ENCODE measurements around the gene ARHGAP40. TPM values are rescaled to one million over a fixed set of nuclear protein-coding genes. Genes with fewer than 3 reads are reported as not detected.

ARHGAP40 gene
- total RNA-seq, 2 donors from 2014 or later, result not detected

DNA sequence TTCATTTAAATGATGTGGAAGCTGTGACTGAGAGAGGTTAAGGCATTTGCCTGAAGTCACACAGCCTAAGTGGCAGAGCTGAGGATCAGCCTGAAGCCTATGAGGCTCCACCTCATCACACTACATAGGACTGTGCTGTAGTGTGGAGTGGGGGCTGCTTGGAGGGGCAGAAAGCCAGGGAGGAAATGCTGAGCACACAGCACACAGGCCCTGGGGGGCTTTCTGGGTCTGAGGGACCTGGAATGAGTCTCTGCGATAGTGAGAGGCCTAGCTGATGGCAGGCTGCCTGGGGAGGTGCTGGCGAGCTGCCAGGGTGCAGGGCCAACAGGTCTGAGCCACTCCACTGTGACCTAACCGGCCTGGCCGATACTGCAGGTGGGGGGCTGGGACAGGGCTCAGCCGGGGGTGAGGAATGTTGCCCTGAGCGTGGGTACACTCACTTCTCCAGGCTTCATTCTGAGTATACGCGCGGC lies 2.2 kb upstream of the ARHGAP40 start:
- H3K27ac ChIP-seq, result no peak overlapping the region

DNA sequence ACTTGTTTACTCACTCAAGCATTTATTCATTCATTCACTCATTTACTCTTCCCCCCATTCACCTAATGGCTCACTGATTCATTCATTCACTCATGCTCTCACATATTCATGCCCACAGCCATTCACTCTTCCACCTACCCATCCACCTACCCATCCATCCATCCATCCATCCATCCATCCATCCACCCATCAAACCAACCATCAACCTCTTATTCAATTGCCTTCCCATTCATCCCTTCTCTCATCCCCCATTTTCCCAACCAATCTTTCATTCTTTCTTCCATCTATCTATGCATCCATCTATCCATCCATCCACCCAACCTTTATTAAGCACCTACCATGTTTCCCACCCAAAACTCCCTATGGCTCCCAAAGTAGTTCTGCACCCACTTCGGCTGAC lies 1.6 kb upstream of the ARHGAP40 start:
- no peaks in the 10 kb centered on the region for H3K4me1 ChIP-seq
- H3K27me3 ChIP-seq, result peaks cover 21% of the 10 kb centered on the region
- no peak for DNase-seq
- no peak overlapping the region for H3K27ac ChIP-seq
- H3K9me3 ChIP-seq, result no peaks in the 10 kb centered on the region
- no peak overlapping the region for H3K4me3 ChIP-seq
- intact Hi-C loops (cut with DNase I), result no loop called here
- no peaks in the 10 kb centered on the region for H3K36me3 ChIP-seq
- no peak for TF ChIP-seq CTCF (IDR thresholded peaks at IDR 0.05)
- H3K9ac ChIP-seq (ENCODE audit: low read depth in 2 of 2, low read length in 2 of 2), result no peak overlapping the region

More for the DNA sequence above, 2.2 kb upstream of the ARHGAP40 start:
- intact Hi-C loops (cut with DNase I), result no loop called here
- TF ChIP-seq CTCF (IDR thresholded peaks at IDR 0.05), result no peak
- Histone ChIP-seq H3K4me3 (no peak overlapping the region), H3K27me3 (peaks cover 21% of the 10 kb centered on the region), H3K36me3 (no peaks in the 10 kb centered on the region), H3K9me3 (no peaks in the 10 kb centered on the region), H3K4me1 (no peaks in the 10 kb centered on the region), H3K9ac (ENCODE audit: low read depth in 2 of 2, low read length in 2 of 2) (no peak overlapping the region)
- no peak for DNase-seq

GRCh38 chr20:38602185-38602581 lies 574 bp downstream of the ARHGAP40 start:
- Histone ChIP-seq H3K4me3 (no peak overlapping the region), H3K27me3 (peaks cover 21% of the 10 kb centered on the region), H3K36me3 (no peaks in the 10 kb centered on the region), H3K9ac (ENCODE audit: low read depth in 2 of 2, low read length in 2 of 2) (no peak overlapping the region), H3K9me3 (no peaks in the 10 kb centered on the region), H3K27ac (no peak overlapping the region), H3K4me1 (no peaks in the 10 kb centered on the region)
- DNase-seq, result no peak
- intact Hi-C loops (cut with DNase I), result no loop called here
- no peak for TF ChIP-seq CTCF (IDR thresholded peaks at IDR 0.05)

DNA sequence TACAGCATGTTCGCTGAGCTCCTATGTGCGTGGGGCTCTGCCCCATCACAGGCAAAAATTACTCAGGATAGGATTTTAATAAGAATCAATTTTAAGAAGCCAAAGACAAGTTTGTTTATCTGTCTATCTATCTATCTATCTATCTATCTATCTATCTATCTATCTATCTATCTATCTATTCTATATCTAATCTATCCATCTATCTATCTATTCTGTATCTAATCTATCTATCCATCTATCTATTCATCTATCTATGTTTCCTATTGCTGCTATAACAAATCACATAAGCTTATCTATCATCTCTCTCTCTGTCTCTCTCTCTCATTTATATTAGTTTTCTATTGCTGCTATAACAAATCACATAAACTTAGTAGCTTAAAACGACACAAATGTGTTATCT lies 1.7 kb downstream of the ARHGAP40 start:
- Histone ChIP-seq H3K4me1 (no peaks in the 10 kb centered on the region), H3K36me3 (no peaks in the 10 kb centered on the region), H3K27ac (no peak overlapping the region), H3K9ac (ENCODE audit: low read depth in 2 of 2, low read length in 2 of 2) (no peak overlapping the region), H3K4me3 (no peak overlapping the region), H3K27me3 (peaks cover 21% of the 10 kb centered on the region), H3K9me3 (no peaks in the 10 kb centered on the region)
- intact Hi-C loops (cut with DNase I), result no loop called here
- no peak for DNase-seq
- TF ChIP-seq CTCF (IDR thresholded peaks at IDR 0.05), result no peak

DNA sequence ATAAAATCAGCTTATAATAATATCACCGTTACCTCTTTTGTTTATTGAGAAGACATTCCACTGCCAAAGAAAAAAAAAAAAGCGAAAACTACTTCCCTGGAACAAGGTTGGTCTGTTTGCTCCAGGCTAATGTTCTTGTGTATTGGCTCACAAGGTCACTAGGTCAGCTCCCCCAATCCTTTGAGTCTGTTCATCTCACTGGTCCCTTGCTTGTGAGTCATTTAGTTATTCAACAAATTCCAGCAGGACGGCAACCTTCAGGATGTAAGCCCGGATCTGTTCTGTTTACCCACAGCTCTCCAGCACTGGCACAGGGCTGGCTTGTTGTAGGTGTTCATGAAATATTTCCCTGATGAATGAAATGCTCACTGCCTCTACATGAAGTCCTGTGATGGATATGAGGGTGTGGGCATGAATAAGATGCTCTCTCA lies 3.3 kb downstream of the ARHGAP40 start:
- H3K4me3 ChIP-seq, result no peak overlapping the region
- H3K36me3 ChIP-seq, result no peaks in the 10 kb centered on the region
- no peak overlapping the region for H3K27ac ChIP-seq
- no peak for TF ChIP-seq CTCF (IDR thresholded peaks at IDR 0.05)
- DNase-seq, result no peak
- peaks cover 21% of the 10 kb centered on the region for H3K27me3 ChIP-seq
- no peak overlapping the region for H3K9ac ChIP-seq (ENCODE audit: low read depth in 2 of 2, low read length in 2 of 2)
- no peaks in the 10 kb centered on the region for H3K9me3 ChIP-seq
- H3K4me1 ChIP-seq, result no peaks in the 10 kb centered on the region
- intact Hi-C loops (cut with DNase I), result no loop called here
